ENCODE measurements around the gene ZC3H18.

DNA sequence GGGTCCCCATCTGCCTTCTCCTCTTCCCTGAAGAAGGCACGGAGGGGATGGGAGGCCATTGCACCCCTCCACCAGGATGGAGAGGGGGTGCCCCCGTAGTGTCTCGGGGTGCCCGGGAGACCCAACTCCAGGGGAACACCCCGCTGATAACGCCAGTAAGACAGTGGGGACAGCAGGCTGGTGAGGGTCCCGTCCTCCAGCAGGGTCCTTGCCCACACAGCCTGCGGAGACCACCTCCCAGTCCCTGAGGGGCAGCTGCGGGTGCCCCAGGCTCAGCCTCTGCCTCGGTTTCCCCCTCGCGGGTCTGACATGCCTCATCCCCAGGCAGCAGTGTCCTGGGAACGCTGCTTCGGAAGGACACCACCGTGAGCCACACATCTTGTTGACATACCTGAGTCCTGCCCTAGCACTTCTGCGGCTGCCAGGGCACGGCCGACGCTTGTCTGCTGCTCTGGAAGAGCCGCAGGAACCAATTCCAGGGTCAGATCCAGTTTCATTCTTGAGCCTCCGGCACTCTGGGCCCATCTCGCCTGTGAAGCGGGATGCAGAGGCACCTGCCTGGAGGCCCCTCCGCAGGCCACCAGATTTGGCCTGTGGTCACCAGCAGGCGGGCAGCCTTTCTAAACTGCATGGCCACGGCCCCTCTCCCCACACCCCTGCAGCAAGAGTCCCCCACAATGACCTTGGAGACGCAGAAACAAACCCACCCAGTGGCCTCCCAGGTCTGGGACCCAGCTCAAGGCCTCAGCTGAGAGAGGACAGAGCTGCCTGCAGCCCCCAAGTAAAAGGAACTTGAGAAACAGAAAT is 39.9 kb upstream of the ZC3H18 start:
- TF ChIP-seq POLR2AphosphoS5 (IDR thresholded peaks at IDR 0.05), result no peak
- TF ChIP-seq, protein P1, sequence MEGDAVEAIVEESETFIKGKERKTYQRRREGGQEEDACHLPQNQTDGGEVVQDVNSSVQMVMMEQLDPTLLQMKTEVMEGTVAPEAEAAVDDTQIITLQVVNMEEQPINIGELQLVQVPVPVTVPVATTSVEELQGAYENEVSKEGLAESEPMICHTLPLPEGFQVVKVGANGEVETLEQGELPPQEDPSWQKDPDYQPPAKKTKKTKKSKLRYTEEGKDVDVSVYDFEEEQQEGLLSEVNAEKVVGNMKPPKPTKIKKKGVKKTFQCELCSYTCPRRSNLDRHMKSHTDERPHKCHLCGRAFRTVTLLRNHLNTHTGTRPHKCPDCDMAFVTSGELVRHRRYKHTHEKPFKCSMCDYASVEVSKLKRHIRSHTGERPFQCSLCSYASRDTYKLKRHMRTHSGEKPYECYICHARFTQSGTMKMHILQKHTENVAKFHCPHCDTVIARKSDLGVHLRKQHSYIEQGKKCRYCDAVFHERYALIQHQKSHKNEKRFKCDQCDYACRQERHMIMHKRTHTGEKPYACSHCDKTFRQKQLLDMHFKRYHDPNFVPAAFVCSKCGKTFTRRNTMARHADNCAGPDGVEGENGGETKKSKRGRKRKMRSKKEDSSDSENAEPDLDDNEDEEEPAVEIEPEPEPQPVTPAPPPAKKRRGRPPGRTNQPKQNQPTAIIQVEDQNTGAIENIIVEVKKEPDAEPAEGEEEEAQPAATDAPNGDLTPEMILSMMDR (IDR thresholded peaks at IDR 0.05), result no peak

Measured in breast epithelium (tissue), 3 donors.